Head of caudate nucleus (tissue), 42 donors: ENCODE measurements around the gene LIMS2.
A peak's percentile ranks its signal among the peaks of the same experiment; 100 is the strongest.

Experiments
- DNase-seq, 42 donors: peaks; one replicate each; pipeline versions ENCODE4 v3.0.0 to v3.0.0-alpha.2; 2020 to 2021; ENCODE audit warnings: mixed read lengths in 7 of 42
- intact Hi-C: fragments of 100-400 bp; cut with DNase I; formaldehyde crosslinking; loops from one replicate; pipeline ENCODE4 v1.15.0; 2022

LIMS2 gene

DNA sequence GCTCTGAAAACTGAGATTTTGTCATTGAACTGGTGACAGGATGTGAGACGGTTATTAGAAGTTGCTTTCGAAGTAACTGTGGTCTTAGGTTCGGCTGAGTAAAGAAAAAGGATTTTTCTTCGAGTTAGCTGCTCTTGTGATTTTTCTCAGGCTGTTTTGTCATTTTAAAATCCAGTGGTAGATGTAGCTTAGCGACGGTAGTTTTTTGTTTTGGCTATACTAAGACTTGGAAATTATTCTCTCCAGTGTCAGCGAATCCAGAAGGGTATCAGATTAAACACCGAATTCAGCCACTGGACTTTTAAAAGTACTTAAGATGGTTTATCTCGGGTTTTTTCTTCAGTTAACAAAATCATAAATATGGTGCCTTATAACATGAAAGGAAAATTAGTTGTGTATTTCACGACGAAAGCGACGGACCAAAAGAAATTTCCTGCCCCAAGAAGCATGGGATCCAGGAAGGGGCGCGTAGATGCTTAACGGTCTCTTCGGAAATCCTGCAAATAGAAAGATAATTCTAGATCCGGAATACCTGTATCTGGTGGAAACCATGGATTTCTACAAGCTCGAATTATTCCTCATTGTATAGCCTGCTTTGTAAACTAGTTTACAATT lies 27.2 kb upstream of the LIMS2 start:
- intact Hi-C loops, result loop anchor here (5.0 kb wide), 2 partner anchors 55 to 175 kb away; partner anchors contain the start of genes GPR17 and IWS1
- DNase-seq, result no peak

DNA sequence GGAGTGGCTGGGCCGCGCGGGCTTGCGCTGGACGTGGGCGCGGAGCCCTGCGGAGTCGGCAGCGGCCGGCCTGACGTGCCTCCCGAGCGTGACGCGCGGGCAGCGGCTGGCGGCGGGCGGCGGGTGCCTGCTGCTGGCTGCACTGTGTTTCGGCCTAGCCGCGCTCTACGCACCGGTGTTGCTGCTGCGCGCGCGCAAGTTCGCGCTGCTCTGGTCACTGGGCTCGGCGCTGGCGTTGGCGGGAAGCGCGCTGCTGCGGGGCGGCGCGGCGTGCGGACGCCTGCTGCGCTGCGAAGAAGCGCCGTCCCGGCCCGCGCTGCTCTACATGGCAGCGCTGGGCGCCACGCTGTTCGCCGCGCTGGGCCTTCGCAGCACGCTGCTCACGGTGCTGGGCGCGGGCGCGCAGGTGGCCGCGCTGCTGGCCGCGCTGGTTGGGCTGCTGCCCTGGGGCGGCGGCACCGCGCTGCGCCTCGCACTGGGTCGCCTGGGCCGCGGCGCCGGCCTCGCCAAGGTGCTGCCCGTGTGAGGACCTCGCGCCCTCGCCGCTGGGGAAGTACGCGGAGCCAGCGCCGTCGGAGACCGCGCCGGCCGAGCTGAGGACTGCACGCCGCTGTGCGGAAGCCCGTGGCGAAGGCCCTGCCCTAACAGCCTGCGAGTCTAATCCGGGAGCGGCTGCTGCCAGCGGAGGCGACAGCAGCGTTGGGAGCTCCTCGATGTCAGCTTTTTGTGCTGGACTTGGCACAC lies 26.5 kb upstream of the LIMS2 start:
- peak; percentile 7 to 83 (median 66) for DNase-seq
- intact Hi-C loops, result loop anchor here (5.0 kb wide), 2 partner anchors 55 to 175 kb away; partner anchors contain the start of genes GPR17 and IWS1

DNA sequence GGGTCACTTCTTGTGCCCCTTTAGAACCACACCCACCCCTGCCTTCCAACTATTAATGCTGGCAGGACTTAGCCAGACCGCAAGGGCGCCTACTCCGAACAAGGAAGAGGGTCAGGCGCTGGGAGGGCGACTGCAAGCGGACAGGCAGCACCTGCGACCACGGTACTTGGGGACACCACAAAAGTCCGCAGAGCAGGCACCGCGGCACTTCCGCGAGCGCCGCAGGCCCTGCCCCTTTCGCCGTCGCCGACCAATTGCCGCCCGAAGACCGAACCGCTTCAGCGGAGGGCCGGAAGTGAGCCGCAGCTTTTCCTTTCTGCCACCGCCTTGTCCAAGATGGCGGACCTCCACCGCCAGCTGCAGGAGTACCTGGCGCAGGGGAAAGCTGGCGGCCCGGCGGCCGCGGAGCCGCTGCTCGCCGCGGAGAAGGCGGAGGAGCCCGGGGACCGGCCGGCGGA lies 25.9 kb upstream of the LIMS2 start, which contains the start of gene SFT2D3:
SFT2D3 (plus strand) TSS at position 305 of the 458 bp plus-strand sequence; CDS start at position 337, 32 bp downstream.
- intact Hi-C loops, result loop anchor here (5.0 kb wide), 2 partner anchors 54 to 174 kb away; partner anchors contain the start of genes GPR17 and IWS1
- peak; percentile 79 to 96 (median 93) for DNase-seq

DNA sequence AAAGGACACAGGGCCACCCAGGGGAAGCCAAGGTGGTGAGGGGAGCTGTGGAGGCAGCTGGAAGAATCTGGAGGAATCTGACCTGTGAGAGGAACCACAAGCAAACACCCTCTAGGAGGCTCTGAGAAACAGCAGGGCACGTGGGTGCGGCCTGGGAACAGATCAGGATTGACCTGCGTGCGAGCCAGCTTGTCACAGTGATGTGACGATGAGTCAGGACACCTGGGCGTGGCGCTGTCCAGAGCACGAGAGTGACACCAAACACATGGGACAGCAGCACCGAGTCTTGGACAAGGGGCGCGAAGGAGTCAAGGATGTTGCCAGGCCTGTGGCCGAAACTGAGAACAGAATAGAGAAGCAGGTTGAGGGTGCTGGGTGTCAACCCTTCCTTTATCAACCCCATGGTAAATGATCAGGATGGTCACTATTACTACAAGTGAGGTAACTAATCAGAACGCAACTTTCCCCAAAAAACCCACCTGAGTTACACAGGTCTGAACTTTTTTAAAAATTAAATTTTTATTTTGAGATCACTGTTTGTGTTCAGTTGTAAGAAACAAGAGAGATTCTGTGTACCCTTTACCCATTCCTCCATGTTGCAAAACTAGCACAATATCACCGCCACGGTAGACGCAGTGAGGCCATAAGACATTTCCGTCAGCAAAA lies 25.3 kb upstream of the LIMS2 start:
- intact Hi-C loops, result loop anchor here (5.0 kb wide), 2 partner anchors 53 to 173 kb away; partner anchors contain the start of genes GPR17 and IWS1
- DNase-seq, result peak in 32 of 42 donors; percentile 13 to 66 (median 36)

DNA sequence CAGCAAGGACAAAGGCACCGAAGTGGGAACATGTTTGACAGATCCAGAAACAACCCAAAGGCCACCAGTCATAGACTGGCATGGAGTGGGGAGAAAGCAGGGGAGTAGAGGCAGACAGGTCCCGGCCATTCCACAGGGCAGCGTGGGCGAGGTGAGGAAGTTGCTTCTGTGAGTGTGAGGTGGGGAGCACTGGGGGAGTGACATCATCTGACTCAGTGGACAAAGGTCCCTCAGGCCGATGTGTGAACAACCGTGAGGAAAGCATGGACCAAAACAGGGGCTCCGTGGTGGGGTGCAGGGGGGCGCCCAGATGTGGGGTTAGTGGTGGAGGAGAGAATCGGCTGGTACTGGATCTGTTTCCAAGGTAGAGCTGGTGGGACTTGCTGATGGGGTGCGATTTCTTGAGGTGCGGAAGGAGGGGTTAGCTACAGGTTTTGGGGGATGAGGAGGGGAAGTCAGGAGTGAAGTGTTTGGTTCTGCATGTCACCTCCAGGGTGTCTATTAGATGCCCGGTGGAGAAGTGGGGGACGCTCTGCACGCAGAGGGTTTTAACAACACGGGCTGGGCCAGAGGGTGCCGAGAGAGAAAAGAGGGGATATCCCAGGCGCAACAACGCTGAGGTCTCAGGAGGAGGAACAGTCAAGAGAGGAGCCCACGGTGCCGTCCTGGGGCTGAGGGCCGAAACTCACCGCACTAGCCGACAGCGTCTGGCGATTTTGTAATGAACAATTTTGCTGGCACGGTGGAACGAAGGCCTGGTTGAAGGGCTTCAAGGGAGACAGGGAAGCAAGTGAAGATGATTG lies 23.4 kb upstream of the LIMS2 start:
- intact Hi-C loops, result loop anchor here (10.0 kb wide), 1 partner anchor 104 kb away; no protein-coding TSS in a partner anchor
- DNase-seq, result peak in 1 of 42 donors; percentile 24

DNA sequence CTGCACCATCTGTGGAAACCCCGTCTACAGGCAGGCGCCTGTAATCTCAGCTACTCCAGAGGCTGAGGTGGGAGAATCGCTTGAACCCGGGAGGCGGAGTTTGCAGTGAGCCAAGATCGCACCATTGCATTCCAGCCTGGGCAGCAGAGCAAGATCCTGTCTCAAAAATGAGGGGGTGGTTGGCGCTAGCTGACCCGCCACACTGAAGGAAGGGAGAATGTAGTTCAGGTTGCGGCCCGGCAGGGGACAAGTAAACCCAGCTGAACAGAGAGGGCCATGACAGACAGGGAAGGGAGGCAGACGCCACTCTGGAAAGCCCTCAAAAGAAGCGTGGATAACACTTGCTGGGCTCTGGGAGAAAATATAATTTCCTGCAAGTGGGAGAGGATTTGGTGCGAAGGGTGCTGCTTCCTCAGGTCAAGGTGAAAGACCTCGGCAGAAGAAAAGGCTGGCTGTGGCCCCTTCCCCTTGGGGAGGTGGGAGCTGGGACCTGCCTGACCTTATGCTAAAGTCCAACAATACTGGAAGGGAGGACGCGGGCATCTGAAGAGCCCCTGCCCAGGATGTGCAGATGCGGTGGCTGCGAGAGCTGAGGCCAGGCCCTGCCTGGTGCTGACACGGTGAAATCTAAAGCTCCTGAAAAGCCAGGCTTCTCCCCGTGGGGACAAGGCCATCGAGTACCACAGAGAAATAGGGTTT lies 22.3 kb upstream of the LIMS2 start:
- intact Hi-C loops, result loop anchor here (10.0 kb wide), 1 partner anchor 103 kb away; no protein-coding TSS in a partner anchor
- DNase-seq, result no peak

DNA sequence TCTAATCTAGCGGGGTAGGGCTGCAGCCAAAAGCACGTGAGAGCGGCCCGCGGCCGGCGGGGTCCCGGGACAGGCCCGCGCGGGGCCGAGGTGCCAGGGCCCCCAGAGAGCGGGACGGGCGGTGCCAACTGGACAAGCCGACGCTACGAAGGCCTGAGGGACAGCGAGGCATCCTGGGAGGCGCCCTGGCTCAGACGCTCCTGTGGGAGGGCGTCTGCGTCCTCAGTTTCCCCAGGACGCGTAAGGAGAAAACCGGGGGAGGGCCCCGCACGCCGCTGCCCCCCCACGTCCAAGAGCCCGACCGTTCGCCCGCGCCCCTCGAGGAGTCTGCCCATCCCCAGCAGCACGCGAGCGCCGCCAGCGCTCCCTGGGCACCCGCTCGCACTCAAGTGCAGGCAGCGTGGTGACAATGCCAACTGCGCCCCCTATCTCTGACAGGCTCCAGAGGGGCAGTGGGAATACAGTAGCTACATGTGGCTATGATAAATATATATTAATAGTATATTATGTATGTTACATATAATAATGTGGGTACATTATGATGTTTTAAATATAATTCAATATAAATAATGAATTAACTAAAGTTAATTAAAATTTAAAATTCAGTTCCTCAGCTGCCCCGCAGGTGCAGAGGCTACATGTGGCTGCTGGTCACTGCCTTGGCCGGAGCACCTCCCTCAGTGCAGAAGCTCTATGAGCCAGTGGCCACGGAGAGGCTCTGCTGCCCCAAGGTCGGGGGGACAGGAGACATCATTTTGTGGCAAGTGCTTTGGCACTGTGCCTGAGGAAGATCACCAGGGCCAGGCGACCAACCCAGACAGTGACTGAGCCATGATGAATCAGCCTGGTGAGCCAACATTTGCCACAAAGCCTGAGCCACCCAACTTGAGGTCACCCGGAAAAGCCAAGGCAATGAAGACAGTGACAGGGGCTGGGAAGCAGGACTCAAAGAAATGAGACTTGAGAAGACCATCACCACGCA lies 20.5 kb upstream of the LIMS2 start:
- DNase-seq, result peak in 38 of 42 donors; percentile 45 to 87 (median 70)
- intact Hi-C loops, result loop anchor here (10.0 kb wide), 1 partner anchor 101 kb away; no protein-coding TSS in a partner anchor

DNA sequence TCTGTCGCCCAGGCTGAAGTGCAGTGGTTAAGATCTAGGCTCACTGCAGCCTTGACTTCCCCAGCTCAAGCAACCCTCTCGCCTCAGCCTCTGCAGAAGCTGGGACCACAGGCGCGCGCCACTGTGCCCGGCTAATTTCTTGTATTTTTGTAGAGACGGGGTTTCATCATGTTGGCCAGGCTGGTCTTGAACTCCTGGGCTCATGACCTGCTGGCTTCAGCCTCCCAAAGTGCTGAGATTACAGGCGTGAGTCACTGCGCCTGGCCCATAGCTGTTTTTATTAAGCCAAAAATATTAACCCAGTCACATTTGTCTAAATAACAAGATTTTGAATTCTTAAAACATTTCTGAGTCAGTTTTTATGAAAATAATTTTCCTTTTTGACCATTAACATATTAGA lies 19.7 kb upstream of the LIMS2 start:
- intact Hi-C loops, result loop anchor here (10.0 kb wide), 1 partner anchor 100 kb away; no protein-coding TSS in a partner anchor

DNA sequence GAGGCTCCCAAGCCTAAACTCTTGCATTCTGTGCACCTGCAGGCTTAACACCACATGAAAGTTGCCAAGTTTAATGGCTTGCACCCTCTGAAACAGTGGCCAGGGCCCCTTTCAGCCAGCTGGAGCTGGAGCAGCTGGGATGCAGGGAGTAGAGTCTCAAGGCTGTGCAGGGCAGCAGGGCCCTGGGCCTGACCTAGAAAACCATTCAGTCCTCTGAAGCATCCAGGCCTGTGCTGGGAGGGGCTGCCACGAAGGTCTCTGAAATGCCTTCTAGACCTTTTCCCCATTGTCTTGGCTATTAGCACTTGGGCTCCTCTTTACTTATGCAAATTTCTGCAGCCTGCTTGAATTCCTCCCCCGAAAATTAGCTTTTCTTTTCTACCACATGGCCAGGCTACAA lies 15.4 kb upstream of the LIMS2 start:
- intact Hi-C loops, result loop anchor here (10.0 kb wide), 1 partner anchor 96 kb away; no protein-coding TSS in a partner anchor
- DNase-seq, result no peak

More for the DNA sequence above, 19.7 kb upstream of the LIMS2 start:
- no peak for DNase-seq

DNA sequence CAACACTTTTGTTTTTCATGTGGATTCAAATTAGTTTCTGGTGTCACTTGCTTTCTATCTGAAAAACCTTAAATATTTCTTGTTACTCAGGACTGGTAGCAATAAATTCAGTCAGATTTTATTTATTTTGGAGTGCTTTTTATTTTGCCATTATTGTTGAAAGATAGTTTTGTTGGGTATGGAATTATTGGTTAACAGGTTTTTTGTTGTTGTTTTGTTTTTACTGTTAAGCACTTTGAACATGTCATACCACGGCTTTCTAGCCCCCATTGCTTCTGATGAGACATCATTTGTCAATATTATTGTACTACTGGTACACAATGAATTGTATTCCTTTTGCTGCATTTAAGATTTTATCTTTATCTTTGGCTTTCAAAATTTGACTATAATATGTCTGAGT lies 13.1 kb upstream of the LIMS2 start:
- no peak for DNase-seq
- intact Hi-C loops, result no loop called here

DNA sequence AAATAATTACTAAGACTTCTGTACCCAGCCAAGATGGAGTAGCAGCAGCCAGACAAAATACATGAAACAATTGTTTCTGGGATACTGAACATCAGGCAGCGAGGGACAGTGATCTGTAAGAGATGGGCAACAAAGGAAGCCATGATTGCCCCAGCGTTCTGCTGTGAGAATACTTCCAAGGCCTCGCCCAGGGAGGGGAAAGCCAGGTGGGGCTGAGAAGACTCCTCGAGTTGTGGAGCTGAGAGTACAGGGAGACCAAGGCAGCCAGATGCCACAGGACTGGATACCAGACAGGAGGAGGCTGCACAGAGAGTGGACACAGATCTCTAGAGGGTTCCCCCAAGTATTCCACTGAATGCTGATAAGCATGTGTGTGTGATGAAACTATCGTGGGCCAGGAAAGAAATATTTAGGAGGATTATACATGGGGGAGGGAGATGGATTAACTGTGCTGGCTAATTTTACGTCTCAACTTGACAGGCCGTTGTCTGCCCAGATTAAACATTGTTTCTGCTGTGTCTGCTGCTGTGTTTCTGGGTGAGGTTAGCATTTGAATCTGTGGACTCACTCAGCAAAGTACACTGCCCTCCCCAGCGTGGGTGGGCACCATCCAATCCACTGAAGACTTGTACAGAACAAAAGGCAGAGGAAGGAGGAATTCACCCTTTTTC lies 10.2 kb upstream of the LIMS2 start:
- intact Hi-C loops, result no loop called here
- peak in 1 of 42 donors; percentile 18 for DNase-seq

DNA sequence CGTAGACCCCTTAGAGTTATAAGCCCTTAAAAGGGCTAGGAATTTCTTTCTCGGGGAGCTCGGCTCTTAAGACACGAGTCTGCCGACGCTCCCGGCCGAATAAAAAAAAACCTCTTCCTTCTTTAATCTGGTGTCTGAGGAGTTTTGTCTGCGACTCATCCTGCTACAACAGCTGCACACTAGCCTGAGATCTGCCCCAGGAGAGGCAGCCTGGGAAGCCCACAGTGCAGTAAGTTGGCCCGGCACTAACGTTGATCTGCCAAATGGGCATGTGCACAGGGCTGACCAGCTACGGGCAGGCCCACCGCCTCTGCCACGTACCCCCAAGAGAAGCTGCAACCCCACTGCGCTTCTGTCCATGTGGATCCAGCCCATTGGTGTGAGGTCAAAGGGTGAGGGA lies 8.4 kb upstream of the LIMS2 start:
- DNase-seq, result no peak
- intact Hi-C loops, result no loop called here

DNA sequence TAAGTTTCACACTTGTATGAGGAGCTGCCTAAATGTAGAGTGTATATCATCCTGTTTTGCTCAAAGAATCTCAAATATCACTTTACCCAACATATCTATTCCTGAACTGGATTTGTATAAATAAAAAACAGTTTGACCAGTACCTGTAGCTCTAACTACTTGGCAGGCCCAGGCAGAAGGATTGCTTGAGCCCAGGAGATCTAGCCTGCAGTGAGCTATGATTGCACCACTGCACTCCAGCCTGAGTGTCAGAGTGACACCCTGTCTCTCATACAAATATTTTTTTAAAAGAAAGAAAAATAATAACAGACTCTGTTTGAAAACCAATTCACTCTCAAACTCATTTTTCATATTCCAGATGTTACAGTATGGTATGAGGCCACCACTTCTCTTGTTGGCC lies 7.7 kb upstream of the LIMS2 start:
- intact Hi-C loops, result no loop called here
- peak in 1 of 42 donors; percentile 28 for DNase-seq

DNA sequence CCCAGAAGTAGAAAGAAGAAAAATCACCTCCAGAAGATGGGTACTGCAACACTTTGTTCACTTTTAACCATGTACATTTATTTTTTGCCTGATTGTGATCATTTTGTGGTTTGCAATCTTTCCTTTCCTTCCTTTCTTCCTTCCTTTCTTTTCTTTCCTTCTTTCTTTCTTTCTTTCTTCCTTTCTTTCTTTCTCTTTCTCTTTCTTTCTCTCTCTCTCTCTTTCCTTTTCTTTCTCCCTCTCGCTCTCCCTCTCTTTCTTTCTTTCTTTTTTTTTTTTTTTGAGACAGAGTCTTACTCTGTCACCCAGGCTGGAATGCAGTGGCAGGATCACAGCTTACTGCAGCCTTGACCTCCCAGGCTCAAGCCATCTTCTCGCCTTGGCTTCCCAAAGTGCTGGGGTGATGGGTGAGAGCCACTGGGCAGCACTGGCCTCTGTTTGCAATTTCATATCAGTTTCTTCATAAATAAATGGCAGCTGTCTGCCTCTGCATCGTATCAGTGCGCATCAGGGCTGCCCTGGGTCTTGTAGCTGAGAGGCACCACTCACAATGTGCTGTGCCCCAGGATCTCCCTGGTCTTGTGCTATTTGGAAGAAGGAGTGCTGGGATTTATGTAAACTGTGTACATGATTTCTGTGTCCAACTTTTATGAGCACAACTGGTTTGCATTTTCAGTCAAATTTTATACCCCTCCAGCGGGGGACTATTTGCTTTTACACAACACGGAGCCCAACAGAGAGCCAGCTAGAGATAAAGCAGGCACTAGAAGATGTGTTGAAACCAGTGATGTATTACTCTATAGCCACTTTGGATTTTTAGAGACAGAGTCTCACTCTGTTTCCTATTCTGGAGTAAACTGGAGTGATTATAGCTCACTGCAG lies 6.9 kb upstream of the LIMS2 start:
- DNase-seq, result peak in 1 of 42 donors; percentile 34
- intact Hi-C loops, result no loop called here

DNA sequence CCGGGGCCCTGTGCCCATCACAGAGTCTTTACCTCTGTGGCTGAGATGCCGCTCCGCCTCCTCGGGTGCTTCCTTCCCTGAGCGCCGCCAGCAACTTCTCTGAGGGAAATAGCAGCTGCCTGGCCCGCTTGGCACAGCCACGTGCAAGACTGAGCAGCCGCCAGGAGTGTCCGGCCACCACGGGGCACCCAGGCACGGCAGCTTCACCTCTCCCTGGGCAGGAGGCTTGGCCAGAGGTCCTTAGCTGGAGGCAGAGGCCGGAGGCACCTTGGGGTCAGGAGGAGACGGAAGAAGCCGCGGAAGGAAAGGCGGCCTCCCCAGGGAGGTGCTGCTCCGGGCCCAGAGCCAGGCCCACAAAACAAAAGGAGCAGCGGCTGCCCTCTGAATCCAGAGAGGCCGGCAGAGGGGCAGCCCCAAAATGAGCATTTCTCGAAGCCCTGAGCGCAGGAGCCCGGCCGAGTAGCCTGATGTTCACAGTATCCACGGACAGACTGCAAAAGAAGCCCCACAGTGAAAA lies 6.0 kb upstream of the LIMS2 start:
- intact Hi-C loops, result no loop called here

More for the DNA sequence above, 6.0 kb upstream of the LIMS2 start:
- DNase-seq, result peak in 9 of 42 donors; percentile 12 to 52 (median 27)
